Measurements from ENCODE around the gene COL27A1. TPM values are rescaled to one million over a fixed set of nuclear protein-coding genes. Genes with fewer than 3 reads are reported as not detected.

The COL27A1 gene
- total RNA-seq, 2 experiments from 2014 or later, result 8.9 to 9.1 TPM

DNA sequence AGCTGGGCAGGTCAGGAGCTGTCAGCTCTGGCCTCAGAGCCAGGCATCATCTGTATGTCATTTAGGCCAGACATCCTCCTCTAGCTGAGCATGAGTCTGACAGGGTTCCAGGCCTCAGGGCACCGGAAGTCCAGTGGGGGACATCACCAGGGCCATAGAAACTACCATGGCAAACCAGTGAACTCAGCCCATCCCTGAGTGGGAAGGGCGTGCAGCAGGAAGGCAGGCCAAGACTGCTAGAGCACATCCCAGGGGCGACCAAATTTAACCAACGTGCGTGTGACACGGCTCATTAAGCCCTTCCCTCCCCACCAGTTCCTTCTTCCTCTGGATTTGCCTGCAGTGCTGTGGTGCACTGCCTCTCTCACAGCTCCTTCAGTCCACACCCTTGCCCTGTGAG lies 75.9 kb downstream of the COL27A1 start:
- CTCF ChIA-PET, result interaction anchor here (0.6 to 1.0 kb wide), 3 partner anchors 62 to 1269 kb away, joined by 3 to 5 read pairs (median 5); no protein-coding TSS in a partner anchor
- DNase-seq, result no peak
- Mint-ChIP-seq H3K4me1 (peaks cover 4% of the 10 kb centered on the region), H3K4me3 (no peak overlapping the region), H3K36me3 (ENCODE audit: low read depth) (no peaks in the 10 kb centered on the region), H3K27me3 (peaks cover 5% of the 10 kb centered on the region), H3K27ac (no peak overlapping the region), H3K9me3 (ENCODE audit: low read depth) (no peaks in the 10 kb centered on the region)
- no peak for ATAC-seq
- POLR2A ChIA-PET, result no interaction called here
- intact Hi-C loops (cut with DNase I, micrococcal nuclease), result no loop called here

DNA sequence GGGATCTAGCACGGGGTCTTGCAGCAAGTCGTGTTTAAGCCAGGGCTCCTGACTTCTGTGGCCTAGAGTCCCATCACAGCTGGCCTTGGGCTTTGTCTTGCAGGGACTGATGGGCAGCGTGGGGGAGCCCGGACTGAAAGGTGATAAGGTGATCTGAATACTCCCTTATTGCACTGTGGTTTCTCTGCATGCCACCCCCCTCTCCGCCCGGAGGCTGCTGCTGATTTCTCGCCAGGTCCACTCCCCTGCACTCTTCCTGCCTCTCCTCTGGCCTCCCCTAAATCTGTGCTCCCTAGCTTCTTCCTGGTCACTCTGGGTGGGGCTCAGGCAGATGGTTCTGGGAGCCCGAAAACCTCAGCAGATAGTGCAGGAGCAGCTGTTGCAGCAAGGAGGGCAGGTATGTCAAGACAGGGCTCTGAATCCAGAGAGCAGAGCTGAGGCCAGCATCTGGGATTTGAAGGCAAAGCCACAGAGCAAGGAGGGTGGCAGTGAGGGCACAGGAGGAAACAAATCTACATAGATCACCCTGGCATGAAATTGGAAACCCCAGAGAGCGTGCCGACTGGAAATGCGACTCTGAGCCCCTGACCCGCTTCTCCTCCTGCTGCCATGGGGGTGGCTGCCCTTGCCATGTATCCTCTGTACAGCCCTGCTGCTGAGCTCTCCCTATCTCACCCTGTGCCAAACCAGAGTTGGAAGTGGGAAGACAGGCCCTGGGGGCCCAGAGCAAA lies 76.5 kb downstream of the COL27A1 start:
- intact Hi-C loops (cut with DNase I, micrococcal nuclease), result no loop called here
- Mint-ChIP-seq H3K27me3 (peaks cover 3% of the 10 kb centered on the region), H3K9me3 (ENCODE audit: low read depth) (no peaks in the 10 kb centered on the region), H3K36me3 (ENCODE audit: low read depth) (no peaks in the 10 kb centered on the region), H3K27ac (no peak overlapping the region), H3K4me1 (peaks cover 4% of the 10 kb centered on the region), H3K4me3 (no peak overlapping the region)
- ATAC-seq (no peak), DNase-seq (no peak)
- ChIA-PET POLR2A (no interaction called here), CTCF (interaction anchor here (0.6 to 1.4 kb wide), 3 partner anchors 60 to 1269 kb away, joined by 3 to 5 read pairs (median 3); no protein-coding TSS in a partner anchor)

DNA sequence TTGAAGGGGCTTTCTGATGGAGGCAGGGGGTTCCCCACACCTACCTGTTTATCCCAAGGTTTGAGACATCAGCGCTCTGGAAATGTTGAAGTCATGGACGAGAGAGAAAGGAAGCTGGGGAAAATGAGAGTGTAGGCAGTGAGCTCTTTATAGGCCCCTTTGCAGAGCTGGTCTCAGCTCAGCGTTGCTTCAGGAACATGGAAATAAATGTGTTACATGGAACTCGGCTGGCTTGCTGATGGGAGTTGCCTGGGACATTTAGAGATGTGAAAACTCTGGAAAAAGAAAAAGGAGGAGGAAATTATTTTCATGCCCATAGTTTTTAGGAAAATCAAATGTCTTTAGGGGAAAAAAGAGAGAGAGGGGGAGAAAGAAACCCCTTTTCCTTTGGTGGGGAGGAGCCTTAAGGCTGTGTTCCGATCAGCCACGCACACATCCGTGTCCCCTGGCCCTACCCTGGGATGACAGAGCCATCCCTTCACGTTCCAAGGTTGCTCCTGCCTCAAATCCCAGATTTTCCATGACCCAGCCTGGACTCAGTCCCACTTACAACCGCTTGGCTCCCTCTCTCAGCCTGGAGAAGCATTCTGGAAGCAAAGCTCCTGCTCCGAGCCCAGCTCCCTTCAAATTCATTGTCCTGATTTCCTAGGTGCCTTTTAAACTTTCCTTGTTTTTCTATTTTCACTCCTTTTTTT lies 78.3 kb downstream of the COL27A1 start:
- CTCF ChIA-PET, result interaction anchor here (0.7 to 1.4 kb wide), 2 partner anchors 43 to 58 kb away, joined by 3 read pairs; no protein-coding TSS in a partner anchor
- Mint-ChIP-seq H3K27ac (no peak overlapping the region), H3K27me3 (peaks cover 3% of the 10 kb centered on the region), H3K9me3 (ENCODE audit: low read depth) (no peaks in the 10 kb centered on the region), H3K4me1 (peaks cover 4% of the 10 kb centered on the region), H3K36me3 (ENCODE audit: low read depth) (no peaks in the 10 kb centered on the region), H3K4me3 (no peak overlapping the region)
- intact Hi-C loops (cut with DNase I, micrococcal nuclease), result no loop called here
- POLR2A ChIA-PET, result no interaction called here
- ATAC-seq, result no peak
- DNase-seq, result no peak

- peak; percentile 39 for DNase-seq
- ChIA-PET CTCF (interaction anchor here (0.5 to 1.1 kb wide), 4 partner anchors 59 to 352 kb away, joined by 4 to 5 read pairs (median 4); partner anchors contain the start of gene ATP6V1G1), POLR2A (interaction anchor here (0.6 kb wide), 1 partner anchor 1015 kb away, joined by 4 read pairs; no protein-coding TSS in a partner anchor)
- Mint-ChIP-seq H3K27ac (no peak overlapping the region), H3K4me3 (no peak overlapping the region), H3K36me3 (ENCODE audit: low read depth) (no peaks in the 10 kb centered on the region), H3K4me1 (peaks cover 4% of the 10 kb centered on the region), H3K9me3 (ENCODE audit: low read depth) (no peaks in the 10 kb centered on the region), H3K27me3 (peaks cover 3% of the 10 kb centered on the region)
- intact Hi-C loops (cut with DNase I, micrococcal nuclease), result no loop called here
- peak; percentile 76 for ATAC-seq
Observed at GRCh38 chr9:114235033-114235661, 79.8 kb downstream of the COL27A1 start.

DNA sequence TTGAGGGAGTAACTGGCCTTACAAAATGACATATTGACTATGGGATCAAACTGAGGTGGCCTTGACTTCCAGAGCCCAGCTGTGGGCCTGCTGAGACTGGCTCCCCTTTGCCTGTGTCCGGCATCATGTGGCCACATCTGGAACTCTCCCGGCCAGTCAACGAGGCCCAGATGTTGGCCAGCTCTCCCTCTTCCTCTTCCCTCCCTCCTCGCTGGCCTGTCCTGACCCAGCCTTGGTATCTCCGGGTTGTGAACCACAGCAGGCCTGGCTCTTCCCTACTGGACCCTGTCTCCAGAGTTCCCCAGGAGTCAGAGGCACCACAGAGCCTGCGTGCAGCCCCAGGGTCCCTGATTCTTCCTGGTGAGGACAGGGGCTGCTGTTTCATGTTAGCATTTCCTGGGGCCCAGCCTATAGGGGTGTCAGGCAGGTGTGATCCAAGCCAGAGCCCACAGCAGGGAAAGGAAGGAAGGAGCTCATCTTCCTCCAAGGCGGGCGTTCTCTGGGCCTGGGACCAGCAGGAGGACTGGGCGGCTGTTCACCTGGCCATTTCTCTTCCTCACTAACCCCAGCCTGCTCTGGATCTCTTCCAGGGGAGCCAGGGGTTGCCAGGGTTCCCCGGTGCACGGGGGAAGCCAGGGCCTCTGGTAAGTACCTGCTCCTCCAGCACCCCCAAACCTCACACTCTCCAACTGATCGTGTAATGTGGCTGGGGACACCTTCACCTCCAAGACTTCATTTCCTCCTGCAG lies 81.2 kb downstream of the COL27A1 start:
- DNase-seq (no peak), ATAC-seq (no peak)
- no peaks in the 10 kb centered on the region for H3K9me3 Mint-ChIP-seq (ENCODE audit: low read depth)
- H3K27me3 Mint-ChIP-seq, result no peaks in the 10 kb centered on the region
- H3K4me3 Mint-ChIP-seq, result no peak overlapping the region
- intact Hi-C loops (cut with DNase I, micrococcal nuclease), result no loop called here
- H3K27ac Mint-ChIP-seq, result no peak overlapping the region
- POLR2A ChIA-PET, result no interaction called here
- no peaks in the 10 kb centered on the region for H3K36me3 Mint-ChIP-seq (ENCODE audit: low read depth)
- peaks cover 4% of the 10 kb centered on the region for H3K4me1 Mint-ChIP-seq
- CTCF ChIA-PET, result interaction anchor here (0.6 to 1.6 kb wide), 3 partner anchors 55 to 154 kb away, joined by 3 to 5 read pairs (median 4); no protein-coding TSS in a partner anchor

DNA sequence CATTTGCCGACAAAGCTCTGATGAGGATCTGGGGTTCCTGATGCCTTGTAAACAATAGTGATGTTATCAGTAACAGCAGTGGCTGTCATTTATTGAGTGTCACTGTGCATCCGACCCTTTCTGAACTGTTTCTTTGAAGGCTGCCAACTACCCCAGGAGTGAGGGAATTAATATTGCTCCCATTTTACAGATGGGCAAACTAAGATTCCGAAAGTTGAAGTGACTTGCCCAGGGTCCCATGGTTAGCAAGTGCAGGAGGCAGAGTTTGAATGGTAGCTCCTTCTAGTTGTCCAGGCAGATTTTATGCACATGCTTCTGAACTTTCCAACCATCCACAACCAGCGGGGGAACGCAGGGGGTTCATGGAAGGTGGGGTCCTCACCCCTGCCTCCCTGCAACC lies 81.9 kb downstream of the COL27A1 start:
- ATAC-seq, result no peak
- Mint-ChIP-seq H3K4me1 (peaks cover 4% of the 10 kb centered on the region), H3K27ac (no peak overlapping the region), H3K9me3 (ENCODE audit: low read depth) (no peaks in the 10 kb centered on the region), H3K36me3 (ENCODE audit: low read depth) (no peaks in the 10 kb centered on the region), H3K27me3 (no peaks in the 10 kb centered on the region), H3K4me3 (no peak overlapping the region)
- intact Hi-C loops (cut with DNase I, micrococcal nuclease), result no loop called here
- ChIA-PET POLR2A (no interaction called here), CTCF (interaction anchor here (1.6 kb wide), 1 partner anchor 54 kb away, joined by 5 read pairs; no protein-coding TSS in a partner anchor)
- no peak for DNase-seq

DNA sequence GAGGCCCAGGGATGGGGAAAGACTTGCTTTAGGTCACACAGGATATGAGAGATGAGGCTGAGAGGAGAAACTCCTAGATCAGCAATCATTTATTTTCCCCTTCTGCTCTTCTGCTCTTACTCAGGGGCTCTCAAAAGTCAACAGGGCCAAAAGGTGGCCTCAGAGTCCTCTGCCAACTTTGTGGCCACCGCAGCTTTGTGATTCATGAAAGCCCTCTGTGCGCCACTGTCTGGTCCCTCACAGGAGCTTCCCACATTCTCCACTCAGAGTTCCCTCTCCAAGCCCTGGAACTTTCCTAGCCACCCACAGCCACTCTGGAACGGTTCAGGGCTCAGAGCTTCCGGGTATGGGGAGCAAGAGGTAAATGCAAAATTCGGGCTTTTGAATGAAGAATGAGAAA lies 82.4 kb downstream of the COL27A1 start:
- ATAC-seq (no peak), DNase-seq (no peak)
- intact Hi-C loops (cut with DNase I, micrococcal nuclease), result no loop called here
- no peak overlapping the region for H3K27ac Mint-ChIP-seq
- H3K27me3 Mint-ChIP-seq, result no peaks in the 10 kb centered on the region
- POLR2A ChIA-PET, result no interaction called here
- CTCF ChIA-PET, result no interaction called here
- no peak overlapping the region for H3K4me3 Mint-ChIP-seq
- peaks cover 4% of the 10 kb centered on the region for H3K4me1 Mint-ChIP-seq
- no peaks in the 10 kb centered on the region for H3K36me3 Mint-ChIP-seq (ENCODE audit: low read depth)
- H3K9me3 Mint-ChIP-seq (ENCODE audit: low read depth), result no peaks in the 10 kb centered on the region

DNA sequence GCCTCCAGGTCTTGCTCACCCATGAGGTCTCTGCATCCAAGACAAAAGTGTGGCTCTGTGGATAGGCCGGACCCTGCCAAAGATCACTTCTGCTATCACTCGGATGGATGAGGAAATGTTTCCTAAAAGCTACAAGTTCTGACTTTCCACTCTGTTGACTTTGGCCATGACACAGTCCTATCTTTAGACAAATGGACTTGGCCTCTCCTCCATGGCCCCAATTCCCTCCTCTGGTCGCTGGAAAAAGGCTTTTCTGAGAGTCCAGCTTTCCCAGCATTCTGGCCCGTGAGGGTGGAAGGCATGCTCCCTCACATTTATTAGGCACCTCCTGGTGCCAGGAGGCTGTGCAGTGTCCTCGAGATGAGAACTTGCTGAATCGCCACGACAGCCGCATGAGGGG lies 83.1 kb downstream of the COL27A1 start:
- ATAC-seq, result no peak
- Mint-ChIP-seq H3K36me3 (ENCODE audit: low read depth) (no peaks in the 10 kb centered on the region), H3K4me3 (no peak overlapping the region), H3K9me3 (ENCODE audit: low read depth) (no peaks in the 10 kb centered on the region), H3K4me1 (peaks cover 4% of the 10 kb centered on the region), H3K27me3 (no peaks in the 10 kb centered on the region), H3K27ac (no peak overlapping the region)
- CTCF ChIA-PET, result no interaction called here
- intact Hi-C loops (cut with DNase I, micrococcal nuclease), result no loop called here
- no peak for DNase-seq
- POLR2A ChIA-PET, result no interaction called here

DNA sequence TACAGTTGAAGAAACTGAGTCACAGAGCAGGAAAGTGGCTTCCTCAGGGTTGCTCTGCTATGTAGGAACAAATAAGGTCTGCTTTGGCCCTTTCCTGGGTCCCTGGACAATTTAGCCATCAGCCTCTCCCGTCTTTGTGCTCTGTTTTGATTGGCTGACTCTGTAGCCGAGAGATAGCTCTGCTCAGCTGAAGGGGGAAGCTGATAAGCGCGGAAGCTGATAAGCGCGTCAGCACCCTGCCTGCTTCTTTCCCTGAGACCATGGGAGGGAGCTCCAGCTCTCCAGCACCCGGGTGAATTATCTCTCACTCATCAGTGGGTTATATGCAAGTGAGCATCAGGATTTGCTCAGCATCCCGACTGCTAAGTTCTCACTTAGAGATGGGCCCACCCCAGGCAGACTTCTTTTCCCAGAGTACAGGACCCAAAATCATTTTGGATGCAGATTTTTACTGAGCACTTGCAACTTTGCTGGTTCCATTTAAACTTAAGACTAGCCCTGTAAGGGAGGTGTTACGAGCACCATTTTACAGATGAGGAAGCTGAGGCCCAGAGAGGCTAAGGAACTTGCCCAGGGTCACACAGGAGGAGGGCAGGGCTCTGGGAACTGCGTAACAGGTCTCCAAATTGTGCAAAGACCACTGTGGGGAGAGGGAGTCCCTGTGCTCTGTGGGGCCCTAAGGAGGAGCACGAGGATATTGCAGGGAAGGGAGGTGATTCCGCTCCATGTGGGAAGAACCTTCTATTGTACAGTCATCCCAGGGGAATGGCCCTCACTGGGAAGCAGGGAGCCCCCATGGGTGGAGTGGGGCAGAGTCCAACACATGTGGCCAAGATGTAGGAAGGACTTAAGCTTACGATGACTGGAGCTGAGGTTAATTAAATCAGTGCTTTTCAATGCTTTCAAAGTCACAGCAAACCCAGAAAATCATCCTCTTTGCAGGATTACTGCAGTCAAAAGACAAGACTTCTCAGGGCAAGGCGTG lies 83.8 kb downstream of the COL27A1 start:
- Mint-ChIP-seq H3K27me3 (no peaks in the 10 kb centered on the region), H3K36me3 (ENCODE audit: low read depth) (no peaks in the 10 kb centered on the region), H3K27ac (no peak overlapping the region), H3K9me3 (ENCODE audit: low read depth) (no peaks in the 10 kb centered on the region), H3K4me1 (peaks cover 4% of the 10 kb centered on the region), H3K4me3 (no peak overlapping the region)
- DNase-seq (peak; percentile 12), ATAC-seq (no peak)
- ChIA-PET CTCF (interaction anchor here (0.7 kb wide), 1 partner anchor 156 kb away, joined by 3 read pairs; no protein-coding TSS in a partner anchor), POLR2A (interaction anchor here (0.6 kb wide), 1 partner anchor 933 kb away, joined by 6 read pairs; no protein-coding TSS in a partner anchor)
- intact Hi-C loops (cut with DNase I, micrococcal nuclease), result no loop called here

DNA sequence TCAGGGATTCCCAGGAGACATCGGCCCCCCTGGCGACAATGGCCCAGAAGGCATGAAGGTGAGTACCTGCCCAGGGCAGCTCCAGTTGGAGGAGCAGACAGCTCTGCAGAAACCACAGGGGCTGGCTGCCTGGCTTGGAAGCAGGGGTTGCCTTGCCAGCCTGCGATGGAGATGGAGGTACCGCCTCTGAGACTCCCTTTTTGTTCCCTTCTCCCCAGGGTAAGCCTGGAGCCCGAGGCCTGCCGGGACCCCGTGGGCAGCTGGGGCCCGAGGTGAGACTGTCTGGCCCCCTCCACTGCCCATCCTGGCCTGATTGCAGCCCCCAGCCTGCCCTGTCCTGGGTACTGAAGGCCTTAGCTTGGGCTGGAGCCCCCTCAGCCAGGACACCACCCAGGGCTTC lies 84.9 kb downstream of the COL27A1 start:
- H3K4me1 Mint-ChIP-seq, result peaks cover 1% of the 10 kb centered on the region
- no peaks in the 10 kb centered on the region for H3K27me3 Mint-ChIP-seq
- ATAC-seq, result no peak
- intact Hi-C loops (cut with DNase I, micrococcal nuclease), result no loop called here
- no peak for DNase-seq
- POLR2A ChIA-PET, result interaction anchor here (0.6 kb wide), 1 partner anchor 934 kb away, joined by 6 read pairs; no protein-coding TSS in a partner anchor
- CTCF ChIA-PET, result no interaction called here
- no peaks in the 10 kb centered on the region for H3K9me3 Mint-ChIP-seq (ENCODE audit: low read depth)
- no peak overlapping the region for H3K27ac Mint-ChIP-seq
- no peaks in the 10 kb centered on the region for H3K36me3 Mint-ChIP-seq (ENCODE audit: low read depth)
- H3K4me3 Mint-ChIP-seq, result no peak overlapping the region
